GM23338 (cell line): ENCODE data around the gene RABGAP1L. TPM values are rescaled to one million over a fixed set of nuclear protein-coding genes. Genes with fewer than 3 reads are reported as not detected.

Source experiments
- ATAC-seq: fragments of 200-7000 bp; cut with Tn5 transposase; 3 replicates; pipeline ENCODE4 v1.9.1; 2020
- DNase-seq: peaks from one replicate; pipeline ENCODE4 v3.0.0-alpha.2; 2015; ENCODE audit warnings: low spot score
- H2AFZ ChIP-seq: fragments of 200-600 bp; sonication (generic); 2 replicates; pipeline ENCODE4 v1.8.0; 2016; ENCODE audit warnings: antibody characterized with exemption, mild to moderate bottlenecking, moderate library complexity
- H3F3A ChIP-seq: fragments of 200-600 bp; sonication (generic); replicated peaks from 2 replicates; pipeline ENCODE4 v1.8.0; 2017; ENCODE audit warnings: antibody characterized with exemption, mixed run types, low read depth
- H3K27ac ChIP-seq: fragments of 200-600 bp; sonication (generic); 2 replicates; pipeline ENCODE4 v1.6.1; 2016; ENCODE audit warnings: low read depth
- H3K27me3 ChIP-seq: fragments of 200-600 bp; sonication (generic); 2 replicates; pipeline ENCODE4 v1.8.0; 2016; ENCODE audit warnings: mild to moderate bottlenecking, mixed run types, moderate library complexity; ENCODE audit not compliant: insufficient read depth
- H3K36me3 ChIP-seq: fragments of 200-600 bp; sonication (generic); 2 replicates; pipeline ENCODE4 v1.8.0; 2016; ENCODE audit warnings: mild to moderate bottlenecking; ENCODE audit not compliant: insufficient read depth
- H3K4me1 ChIP-seq: fragments of 200-600 bp; sonication (generic); 2 replicates; pipeline ENCODE4 v1.8.0; 2016; ENCODE audit warnings: mild to moderate bottlenecking, moderate library complexity; ENCODE audit not compliant: insufficient read depth
- H3K4me2 ChIP-seq: fragments of 200-600 bp; sonication (generic); 2 replicates; pipeline ENCODE4 v1.7.1; 2017; ENCODE audit warnings: mixed run types
- H3K4me3 ChIP-seq: fragments of 200-600 bp; sonication (generic); 2 replicates; pipeline ENCODE4 v1.6.1; 2016; ENCODE audit warnings: mixed run types
- H3K79me2 ChIP-seq: fragments of 200-600 bp; sonication (generic); replicated peaks from 2 replicates; pipeline ENCODE4 v1.8.0; 2017; ENCODE audit warnings: mild to moderate bottlenecking; ENCODE audit not compliant: insufficient read depth
- H3K9me2 ChIP-seq: fragments of 200-600 bp; sonication (generic); 2 replicates; pipeline ENCODE4 v1.8.0; 2017; ENCODE audit not compliant: insufficient read depth
- H4K20me1 ChIP-seq: fragments of 200-600 bp; sonication (generic); replicated peaks from 2 replicates; pipeline ENCODE4 v1.8.0; 2017; ENCODE audit warnings: mild to moderate bottlenecking; ENCODE audit not compliant: insufficient read depth
- H3K27ac Mint-ChIP-seq: 2 replicates; pipeline ENCODE4 v1.8.0; 2020; ENCODE audit warnings: inconsistent platforms, mild to moderate bottlenecking, moderate library complexity, mixed read lengths
- H3K27me3 Mint-ChIP-seq: 3 replicates; pipeline ENCODE4 v1.8.0; 2022; ENCODE audit warnings: low read depth, mild to moderate bottlenecking, moderate library complexity, mixed read lengths, inconsistent platforms; ENCODE audit not compliant: insufficient read depth, poor library complexity
- H3K36me3 Mint-ChIP-seq: 3 replicates; pipeline ENCODE4 v1.8.0; 2021; ENCODE audit warnings: low read depth, mild to moderate bottlenecking, inconsistent platforms, moderate library complexity, mixed read lengths
- H3K4me1 Mint-ChIP-seq: 3 replicates; pipeline ENCODE4 v1.8.0; 2020; ENCODE audit warnings: mild to moderate bottlenecking, inconsistent platforms, mixed read lengths
- H3K4me3 Mint-ChIP-seq: 3 replicates; pipeline ENCODE4 v1.8.0; 2021; ENCODE audit warnings: moderate library complexity, mild to moderate bottlenecking, inconsistent platforms, mixed read lengths
- H3K9me3 Mint-ChIP-seq: 3 replicates; pipeline ENCODE4 v1.8.0; 2020; ENCODE audit warnings: moderate library complexity, mild to moderate bottlenecking, inconsistent platforms, mixed read lengths
- CREB1 ChIP-seq: fragments of 250-450 bp; sonication (Bioruptor Pico); IDR thresholded peaks from 2 replicates; pipeline ENCODE4 v1.5.0; 2020; ENCODE audit warnings: low read depth, mild to moderate bottlenecking, moderate library complexity
- CTCF ChIP-seq, 2 experiments: fragments of 200-600 bp in 1 of 2; sonication (generic) in 1 of 2; conservative IDR thresholded peaks; 2 replicates each; pipeline versions ENCODE4 v1.5.1 to v1.6.1; 2016 to 2017; ENCODE audit warnings: antibody characterized with exemption in 2 of 2, low read depth in 2 of 2, mild to moderate bottlenecking in 2 of 2, moderate library complexity in 1 of 2
- EZH2 ChIP-seq: fragments of 200-600 bp; sonication (generic); IDR thresholded peaks from one replicate; pipeline ENCODE4 v1.8.0; 2017; ENCODE audit warnings: antibody characterized with exemption, mild to moderate bottlenecking, low read depth; ENCODE audit not compliant: unreplicated experiment
- EZH2phosphoT487 ChIP-seq: fragments of 200-600 bp; sonication (generic); IDR thresholded peaks from one replicate; pipeline ENCODE4 v1.8.1; 2018; ENCODE audit warnings: antibody characterized with exemption; ENCODE audit not compliant: unreplicated experiment
- JUNB ChIP-seq: IDR thresholded peaks from one replicate; pipeline ENCODE4 v1.6.1; 2016; ENCODE audit warnings: antibody characterized with exemption; ENCODE audit not compliant: unreplicated experiment
- NANOG ChIP-seq: IDR thresholded peaks from 2 replicates; pipeline ENCODE4 v1.6.1; 2016; ENCODE audit warnings: antibody characterized with exemption, borderline replicate concordance
- POLR2AphosphoS5 ChIP-seq: IDR thresholded peaks from 2 replicates; pipeline ENCODE4 v1.6.1; 2016; ENCODE audit warnings: antibody characterized with exemption, low read depth
- STAT1 ChIP-seq: IDR thresholded peaks from one replicate; pipeline ENCODE4 v1.6.1; 2016; ENCODE audit warnings: antibody characterized with exemption; ENCODE audit not compliant: unreplicated experiment
- ZNF114 ChIP-seq: fragments of 250-450 bp; sonication (Bioruptor Pico); IDR thresholded peaks from 2 replicates; pipeline ENCODE4 v1.5.0; 2020; ENCODE audit warnings: mild to moderate bottlenecking, moderate library complexity
- polyA plus RNA-seq: library from polyadenylated mRNA; unstranded; fragments of >200 nt; fragmentation: Nextera tagmentation; extraction: Ambion mirVana; gene quantifications from 2 replicates; pipeline ENCODE4 v1.2.1, GENCODE V29; 2016
- total RNA-seq: library from RNA; depleted of rRNA; stranded (reverse); fragments of >200 nt; shearing (Covaris generic); gene quantifications from 2 replicates; pipeline ENCODE4 v1.2.3, GENCODE V29; 2014
- TF ChIP-seq, protein P1 (sequence below): IDR thresholded peaks from one replicate; pipeline ENCODE4 v1.6.1; 2018; ENCODE audit warnings: antibody characterized with exemption; ENCODE audit not compliant: unreplicated experiment
- TF ChIP-seq, protein P2 (sequence below): IDR thresholded peaks from 2 replicates; pipeline ENCODE4 v1.6.1; 2016; ENCODE audit warnings: antibody characterized with exemption
- TF ChIP-seq, protein P3 (sequence below): fragments of 250-450 bp; sonication (Bioruptor Pico); IDR thresholded peaks from 2 replicates; pipeline ENCODE4 v1.5.0; 2020; ENCODE audit warnings: mild to moderate bottlenecking, moderate library complexity

Gene RABGAP1L
- total and polyA plus RNA-seq, 2 experiments from 2014 or later = 83.2 to 136 TPM

DNA sequence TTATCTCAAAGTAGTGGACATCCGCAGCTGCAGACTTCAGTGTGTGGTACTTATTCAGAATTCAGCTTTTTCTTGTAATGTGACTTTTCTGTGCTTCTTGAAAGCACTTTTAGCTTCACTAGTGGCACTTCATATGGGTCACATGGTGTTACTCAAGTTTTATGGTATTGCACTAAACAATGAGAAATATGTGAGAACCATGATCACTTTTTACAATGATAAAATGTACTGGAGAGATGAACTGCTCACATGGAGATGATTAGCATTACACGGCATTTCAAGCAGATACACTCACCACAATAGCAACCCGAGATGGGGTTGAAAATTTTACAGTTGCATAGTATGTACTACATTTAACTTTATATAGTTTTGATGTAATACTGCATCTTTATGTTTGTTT lies 248.3 kb downstream of the RABGAP1L start:
- no peaks in the 10 kb centered on the region for H3F3A ChIP-seq
- H3K4me3 Mint-ChIP-seq = no peak overlapping the region
- no peaks in the 10 kb centered on the region for H3K79me2 ChIP-seq
- DNase-seq = no peak
- no peaks in the 10 kb centered on the region for H3K9me3 Mint-ChIP-seq
- H3K9me2 ChIP-seq = no peaks in the 10 kb centered on the region
- H3K4me2 ChIP-seq = no peak overlapping the region
- no peaks in the 10 kb centered on the region for H3K4me1 Mint-ChIP-seq
- no peaks in the 10 kb centered on the region for H3K4me1 ChIP-seq
- TF ChIP-seq ZNF114 (CRISPR knock-in tag) (no peak), CREB1 (no peak), STAT1 (no peak), EZH2 (no peak), EZH2phosphoT487 (no peak), NANOG (no peak), POLR2AphosphoS5 (no peak), CTCF (conservative IDR thresholded peaks at IDR 0.05; ENCODE audit: low read depth in 2 of 2) (no peak), JUNB (no peak)
- TF ChIP-seq, protein P1, sequence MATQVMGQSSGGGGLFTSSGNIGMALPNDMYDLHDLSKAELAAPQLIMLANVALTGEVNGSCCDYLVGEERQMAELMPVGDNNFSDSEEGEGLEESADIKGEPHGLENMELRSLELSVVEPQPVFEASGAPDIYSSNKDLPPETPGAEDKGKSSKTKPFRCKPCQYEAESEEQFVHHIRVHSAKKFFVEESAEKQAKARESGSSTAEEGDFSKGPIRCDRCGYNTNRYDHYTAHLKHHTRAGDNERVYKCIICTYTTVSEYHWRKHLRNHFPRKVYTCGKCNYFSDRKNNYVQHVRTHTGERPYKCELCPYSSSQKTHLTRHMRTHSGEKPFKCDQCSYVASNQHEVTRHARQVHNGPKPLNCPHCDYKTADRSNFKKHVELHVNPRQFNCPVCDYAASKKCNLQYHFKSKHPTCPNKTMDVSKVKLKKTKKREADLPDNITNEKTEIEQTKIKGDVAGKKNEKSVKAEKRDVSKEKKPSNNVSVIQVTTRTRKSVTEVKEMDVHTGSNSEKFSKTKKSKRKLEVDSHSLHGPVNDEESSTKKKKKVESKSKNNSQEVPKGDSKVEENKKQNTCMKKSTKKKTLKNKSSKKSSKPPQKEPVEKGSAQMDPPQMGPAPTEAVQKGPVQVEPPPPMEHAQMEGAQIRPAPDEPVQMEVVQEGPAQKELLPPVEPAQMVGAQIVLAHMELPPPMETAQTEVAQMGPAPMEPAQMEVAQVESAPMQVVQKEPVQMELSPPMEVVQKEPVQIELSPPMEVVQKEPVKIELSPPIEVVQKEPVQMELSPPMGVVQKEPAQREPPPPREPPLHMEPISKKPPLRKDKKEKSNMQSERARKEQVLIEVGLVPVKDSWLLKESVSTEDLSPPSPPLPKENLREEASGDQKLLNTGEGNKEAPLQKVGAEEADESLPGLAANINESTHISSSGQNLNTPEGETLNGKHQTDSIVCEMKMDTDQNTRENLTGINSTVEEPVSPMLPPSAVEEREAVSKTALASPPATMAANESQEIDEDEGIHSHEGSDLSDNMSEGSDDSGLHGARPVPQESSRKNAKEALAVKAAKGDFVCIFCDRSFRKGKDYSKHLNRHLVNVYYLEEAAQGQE = no peak
- TF ChIP-seq, protein P2, sequence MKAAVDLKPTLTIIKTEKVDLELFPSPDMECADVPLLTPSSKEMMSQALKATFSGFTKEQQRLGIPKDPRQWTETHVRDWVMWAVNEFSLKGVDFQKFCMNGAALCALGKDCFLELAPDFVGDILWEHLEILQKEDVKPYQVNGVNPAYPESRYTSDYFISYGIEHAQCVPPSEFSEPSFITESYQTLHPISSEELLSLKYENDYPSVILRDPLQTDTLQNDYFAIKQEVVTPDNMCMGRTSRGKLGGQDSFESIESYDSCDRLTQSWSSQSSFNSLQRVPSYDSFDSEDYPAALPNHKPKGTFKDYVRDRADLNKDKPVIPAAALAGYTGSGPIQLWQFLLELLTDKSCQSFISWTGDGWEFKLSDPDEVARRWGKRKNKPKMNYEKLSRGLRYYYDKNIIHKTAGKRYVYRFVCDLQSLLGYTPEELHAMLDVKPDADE = no peak
- TF ChIP-seq, protein P3, sequence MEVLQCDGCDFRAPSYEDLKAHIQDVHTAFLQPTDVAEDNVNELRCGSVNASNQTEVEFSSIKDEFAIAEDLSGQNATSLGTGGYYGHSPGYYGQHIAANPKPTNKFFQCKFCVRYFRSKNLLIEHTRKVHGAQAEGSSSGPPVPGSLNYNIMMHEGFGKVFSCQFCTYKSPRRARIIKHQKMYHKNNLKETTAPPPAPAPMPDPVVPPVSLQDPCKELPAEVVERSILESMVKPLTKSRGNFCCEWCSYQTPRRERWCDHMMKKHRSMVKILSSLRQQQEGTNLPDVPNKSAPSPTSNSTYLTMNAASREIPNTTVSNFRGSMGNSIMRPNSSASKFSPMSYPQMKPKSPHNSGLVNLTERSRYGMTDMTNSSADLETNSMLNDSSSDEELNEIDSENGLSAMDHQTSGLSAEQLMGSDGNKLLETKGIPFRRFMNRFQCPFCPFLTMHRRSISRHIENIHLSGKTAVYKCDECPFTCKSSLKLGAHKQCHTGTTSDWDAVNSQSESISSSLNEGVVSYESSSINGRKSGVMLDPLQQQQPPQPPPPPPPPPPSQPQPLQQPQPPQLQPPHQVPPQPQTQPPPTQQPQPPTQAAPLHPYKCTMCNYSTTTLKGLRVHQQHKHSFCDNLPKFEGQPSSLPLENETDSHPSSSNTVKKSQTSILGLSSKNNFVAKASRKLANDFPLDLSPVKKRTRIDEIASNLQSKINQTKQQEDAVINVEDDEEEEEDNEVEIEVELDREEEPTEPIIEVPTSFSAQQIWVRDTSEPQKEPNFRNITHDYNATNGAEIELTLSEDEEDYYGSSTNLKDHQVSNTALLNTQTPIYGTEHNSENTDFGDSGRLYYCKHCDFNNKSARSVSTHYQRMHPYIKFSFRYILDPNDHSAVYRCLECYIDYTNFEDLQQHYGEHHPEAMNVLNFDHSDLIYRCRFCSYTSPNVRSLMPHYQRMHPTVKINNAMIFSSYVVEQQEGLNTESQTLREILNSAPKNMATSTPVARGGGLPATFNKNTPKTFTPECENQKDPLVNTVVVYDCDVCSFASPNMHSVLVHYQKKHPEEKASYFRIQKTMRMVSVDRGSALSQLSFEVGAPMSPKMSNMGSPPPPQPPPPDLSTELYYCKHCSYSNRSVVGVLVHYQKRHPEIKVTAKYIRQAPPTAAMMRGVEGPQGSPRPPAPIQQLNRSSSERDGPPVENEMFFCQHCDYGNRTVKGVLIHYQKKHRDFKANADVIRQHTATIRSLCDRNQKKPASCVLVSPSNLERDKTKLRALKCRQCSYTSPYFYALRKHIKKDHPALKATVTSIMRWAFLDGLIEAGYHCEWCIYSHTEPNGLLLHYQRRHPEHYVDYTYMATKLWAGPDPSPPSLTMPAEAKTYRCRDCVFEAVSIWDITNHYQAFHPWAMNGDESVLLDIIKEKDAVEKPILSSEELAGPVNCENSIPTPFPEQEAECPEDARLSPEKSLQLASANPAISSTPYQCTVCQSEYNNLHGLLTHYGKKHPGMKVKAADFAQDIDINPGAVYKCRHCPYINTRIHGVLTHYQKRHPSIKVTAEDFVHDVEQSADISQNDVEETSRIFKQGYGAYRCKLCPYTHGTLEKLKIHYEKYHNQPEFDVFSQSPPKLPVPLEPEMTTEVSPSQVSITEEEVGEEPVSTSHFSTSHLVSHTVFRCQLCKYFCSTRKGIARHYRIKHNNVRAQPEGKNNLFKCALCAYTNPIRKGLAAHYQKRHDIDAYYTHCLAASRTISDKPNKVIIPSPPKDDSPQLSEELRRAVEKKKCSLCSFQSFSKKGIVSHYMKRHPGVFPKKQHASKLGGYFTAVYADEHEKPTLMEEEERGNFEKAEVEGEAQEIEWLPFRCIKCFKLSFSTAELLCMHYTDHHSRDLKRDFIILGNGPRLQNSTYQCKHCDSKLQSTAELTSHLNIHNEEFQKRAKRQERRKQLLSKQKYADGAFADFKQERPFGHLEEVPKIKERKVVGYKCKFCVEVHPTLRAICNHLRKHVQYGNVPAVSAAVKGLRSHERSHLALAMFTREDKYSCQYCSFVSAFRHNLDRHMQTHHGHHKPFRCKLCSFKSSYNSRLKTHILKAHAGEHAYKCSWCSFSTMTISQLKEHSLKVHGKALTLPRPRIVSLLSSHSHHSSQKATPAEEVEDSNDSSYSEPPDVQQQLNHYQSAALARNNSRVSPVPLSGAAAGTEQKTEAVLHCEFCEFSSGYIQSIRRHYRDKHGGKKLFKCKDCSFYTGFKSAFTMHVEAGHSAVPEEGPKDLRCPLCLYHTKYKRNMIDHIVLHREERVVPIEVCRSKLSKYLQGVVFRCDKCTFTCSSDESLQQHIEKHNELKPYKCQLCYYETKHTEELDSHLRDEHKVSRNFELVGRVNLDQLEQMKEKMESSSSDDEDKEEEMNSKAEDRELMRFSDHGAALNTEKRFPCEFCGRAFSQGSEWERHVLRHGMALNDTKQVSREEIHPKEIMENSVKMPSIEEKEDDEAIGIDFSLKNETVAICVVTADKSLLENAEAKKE (CRISPR knock-in tag) = no peak
- H3K4me3 ChIP-seq = no peak overlapping the region
- H3K27ac Mint-ChIP-seq = no peak overlapping the region
- no peaks in the 10 kb centered on the region for H3K27me3 Mint-ChIP-seq
- no peaks in the 10 kb centered on the region for H3K27me3 ChIP-seq
- ATAC-seq = no peak
- no peaks in the 10 kb centered on the region for H4K20me1 ChIP-seq
- H3K27ac ChIP-seq = no peak overlapping the region
- H2AFZ ChIP-seq = no peak overlapping the region
- no peaks in the 10 kb centered on the region for H3K36me3 ChIP-seq
- H3K36me3 Mint-ChIP-seq = no peaks in the 10 kb centered on the region
